ENCODE data around the gene C3orf20.

GRCh38 chr3:14771593-14772497 lies 96.9 kb downstream of the C3orf20 start:
- TF ChIP-seq CTCF (IDR thresholded peaks at IDR 0.05) (no peak), POLR2A (IDR thresholded peaks at IDR 0.05) (no peak), POLR2AphosphoS5 (IDR thresholded peaks at IDR 0.05) (no peak)

Measured in sigmoid colon (tissue), 4 donors.